Activated CD8-positive, alpha-beta memory T cell treated with anti-CD3 and anti-CD28 coated beads, Interleukin-2, amount 50 U/mL, for 1 hour (primary cell): ENCODE measurements around the gene PRELID3B.

Experiments
- DNase-seq: peaks from one replicate; pipeline ENCODE4 v3.0.0-alpha.2; 2020; ENCODE audit errors: extremely low read depth

The PRELID3B gene

GRCh38 chr20:59042151-59042795 is at the start of gene PRELID3B:
Gene PRELID3B, minus strand, starts transcription at chr20:59042786. Its CDS starts 56 bp downstream, at chr20:59042730.
- DNase-seq: no peak

DNA sequence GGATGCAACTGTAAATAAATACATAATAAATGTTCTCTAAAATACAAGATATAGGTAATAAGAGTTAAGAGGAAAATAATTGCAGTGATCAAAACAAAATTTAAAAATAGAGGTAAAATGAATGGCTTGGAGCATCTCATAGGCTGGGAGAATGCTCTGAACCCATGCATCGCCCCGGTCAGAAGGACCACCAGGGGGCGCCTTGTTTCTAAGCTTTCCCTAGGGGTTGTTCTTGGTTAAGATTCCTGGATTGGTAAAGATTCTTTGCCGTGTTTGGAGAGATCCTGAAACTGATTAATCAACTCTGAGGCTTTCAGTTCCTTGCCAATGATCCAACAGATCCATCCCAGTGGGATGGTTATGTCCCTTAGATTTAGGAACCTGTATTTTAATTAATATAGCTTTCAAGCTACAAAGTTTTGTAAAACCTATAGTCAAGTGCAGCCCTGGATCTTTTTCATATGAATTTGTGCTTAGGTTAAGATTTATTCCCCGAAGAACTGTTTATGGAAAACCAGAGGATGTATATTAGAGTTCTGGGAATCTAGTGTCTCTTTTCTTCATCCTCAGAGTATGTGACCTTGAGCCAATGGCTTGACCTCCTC is 45.3 kb upstream of the PRELID3B start:
- peak; percentile 63 for DNase-seq

- DNase-seq: no peak
Measured at GRCh38 chr20:59086923-59087322, 44.3 kb upstream of the PRELID3B start.

DNA sequence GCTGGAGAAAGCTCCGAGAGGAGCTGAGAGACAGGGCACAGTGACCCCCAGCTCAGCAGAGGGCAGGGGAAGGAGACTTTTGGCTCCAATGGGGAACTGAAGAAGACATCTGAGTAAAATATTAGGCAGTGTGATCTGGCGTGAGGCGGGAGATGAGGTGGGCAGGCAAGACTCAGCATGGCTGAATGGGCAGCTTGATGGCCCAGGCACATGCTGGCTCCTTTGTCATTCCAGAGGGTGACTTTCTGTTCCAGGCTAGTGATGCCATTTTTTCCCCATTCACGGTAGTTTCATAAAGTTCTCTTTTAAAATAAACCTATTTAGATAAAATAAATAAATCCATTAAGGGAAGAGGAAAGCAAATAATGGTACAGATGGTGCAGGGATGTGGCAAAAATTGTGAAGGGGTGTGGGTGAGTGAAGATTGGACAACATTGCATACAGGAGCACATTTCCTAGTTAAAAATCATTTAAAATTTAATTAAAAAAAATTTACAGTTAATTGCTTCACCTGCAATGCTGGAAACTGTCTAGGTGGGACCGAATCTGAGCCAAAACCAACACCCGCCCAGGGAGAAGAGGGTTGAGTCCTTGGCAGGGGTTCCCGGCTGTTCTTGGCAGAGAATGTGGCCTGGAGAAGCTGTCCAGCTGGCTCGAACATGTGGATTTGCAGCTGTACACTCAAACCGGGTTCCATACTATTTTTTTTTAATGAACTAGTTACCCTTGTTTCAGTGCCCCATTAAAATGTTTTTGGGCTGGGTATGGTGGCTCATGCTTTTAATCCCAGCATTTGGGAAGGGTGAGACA is 41.7 kb upstream of the PRELID3B start:
- DNase-seq: no peak

GRCh38 chr20:59082981-59083380 is 40.4 kb upstream of the PRELID3B start:
- no peak for DNase-seq

GRCh38 chr20:59082077-59082740 is 39.6 kb upstream of the PRELID3B start:
- no peak for DNase-seq

DNA sequence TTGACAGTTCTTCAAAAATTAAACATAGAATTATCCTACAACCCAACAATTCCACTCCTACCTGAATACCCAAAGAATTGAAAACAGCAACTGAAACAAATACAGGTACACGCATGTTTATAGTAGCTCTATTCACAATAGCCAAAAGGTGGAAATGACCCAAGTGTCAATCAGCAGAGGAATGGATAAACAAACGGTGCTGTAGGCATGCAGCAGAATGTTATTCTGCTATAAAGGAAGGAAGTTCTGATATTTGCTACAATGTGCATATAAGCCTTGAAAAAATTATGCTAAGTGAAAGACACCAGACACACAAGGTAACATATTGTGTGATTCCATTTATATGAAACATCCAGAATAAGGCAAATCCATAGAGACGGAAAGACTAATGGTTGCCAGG is 38.5 kb upstream of the PRELID3B start:
- no peak for DNase-seq

DNA sequence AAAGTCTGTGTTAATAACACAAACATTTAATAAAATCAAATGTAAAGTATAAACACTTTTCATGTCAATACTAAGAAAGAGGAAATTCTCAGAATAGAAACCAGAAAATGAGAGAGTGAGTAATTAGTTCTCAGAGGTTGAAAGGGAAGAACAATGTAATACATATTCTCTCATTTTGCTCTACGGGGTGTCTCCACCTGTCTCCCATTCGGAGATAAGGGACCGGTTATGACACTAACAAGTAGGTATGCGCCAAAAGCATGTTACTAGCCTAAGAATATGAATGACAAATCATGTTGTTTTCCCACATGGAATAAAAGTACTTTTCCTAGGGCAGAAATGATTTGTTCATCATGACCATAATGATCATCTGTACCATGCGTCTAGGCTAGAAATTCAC is 35.6 kb upstream of the PRELID3B start:
- no peak for DNase-seq

DNA sequence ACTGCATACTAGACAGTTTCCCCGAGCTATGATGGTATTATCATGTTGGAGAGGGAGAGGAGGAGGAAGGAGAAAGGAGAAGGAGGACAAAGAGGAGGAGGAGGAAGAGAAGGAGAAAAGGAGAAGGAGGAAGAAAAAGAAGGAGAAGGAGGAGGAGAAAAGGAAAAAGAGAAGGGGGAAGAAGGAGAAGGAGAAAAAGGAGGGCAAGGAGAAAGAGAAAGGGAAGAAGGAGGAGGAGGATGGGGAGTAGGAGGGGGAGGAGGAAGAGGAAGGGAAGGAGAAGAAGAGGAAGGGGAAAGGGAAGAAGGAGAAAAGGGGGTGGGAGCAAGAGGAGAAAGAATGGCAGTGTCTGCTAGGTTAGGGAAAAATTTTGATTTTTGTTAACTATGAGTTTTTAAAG is 35.1 kb upstream of the PRELID3B start:
- no peak for DNase-seq

GRCh38 chr20:59075934-59076508 is 33.4 kb upstream of the PRELID3B start:
- no peak for DNase-seq

GRCh38 chr20:59074456-59074855 is 31.9 kb upstream of the PRELID3B start:
- DNase-seq: no peak

DNA sequence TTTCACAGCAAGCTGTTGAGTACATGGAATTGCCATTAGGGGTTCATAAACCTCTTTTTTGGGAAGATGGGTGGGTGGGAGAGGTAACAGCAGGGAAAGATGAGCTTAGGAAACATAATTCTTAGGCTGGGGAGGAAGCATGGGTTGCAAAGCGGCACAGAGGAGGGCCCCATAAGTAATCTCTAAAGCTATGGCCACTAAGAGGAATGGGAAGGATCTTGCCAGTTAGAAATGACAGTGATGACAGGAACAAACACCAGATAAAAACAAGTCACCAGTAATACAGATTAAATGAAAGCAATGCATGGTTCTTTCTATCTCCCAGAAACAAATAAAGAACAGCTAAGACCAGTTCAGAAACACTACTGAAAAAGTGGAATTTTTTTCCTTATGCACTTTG is 31.0 kb upstream of the PRELID3B start:
- no peak for DNase-seq

- no peak for DNase-seq
Measured at GRCh38 chr20:59071216-59071615, 28.6 kb upstream of the PRELID3B start.

DNA sequence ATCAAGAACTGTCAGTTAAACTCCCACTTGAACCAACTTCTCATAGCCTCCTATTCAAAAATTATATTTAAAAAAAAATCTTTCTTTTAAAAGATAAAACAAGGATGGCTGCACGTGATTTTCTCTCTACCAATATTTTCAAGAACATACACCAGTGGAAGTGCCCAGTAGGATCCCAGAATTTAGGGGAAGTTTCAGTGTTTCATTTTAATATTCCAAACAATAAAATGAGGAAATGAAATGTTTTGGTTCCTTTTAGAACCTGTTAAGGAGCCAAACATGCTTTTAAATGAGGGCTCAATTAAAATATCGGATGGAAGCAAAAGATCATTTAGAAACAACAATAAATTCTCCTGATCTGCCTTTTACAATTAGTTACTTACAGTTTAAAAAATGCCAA is 26.4 kb upstream of the PRELID3B start:
- no peak for DNase-seq

DNA sequence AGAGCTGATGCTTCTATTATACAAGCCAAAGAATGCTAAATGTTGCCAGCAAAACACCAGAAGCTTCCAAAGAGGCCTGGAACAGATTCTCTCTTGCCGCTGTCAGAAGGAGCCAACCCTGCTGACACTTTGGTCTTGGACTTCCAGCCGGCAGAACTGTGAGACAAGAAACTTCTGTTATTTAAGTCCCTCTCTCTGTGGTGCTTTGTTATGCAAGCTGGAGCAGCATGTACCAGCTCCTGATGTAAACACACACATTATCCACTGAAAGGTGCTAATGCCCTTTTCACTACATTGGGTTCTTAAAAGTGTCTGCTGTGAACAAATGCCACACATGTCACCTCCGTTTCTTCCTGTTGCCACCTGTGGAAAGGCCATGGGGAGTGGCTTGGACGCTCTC is 25.9 kb upstream of the PRELID3B start:
- no peak for DNase-seq

DNA sequence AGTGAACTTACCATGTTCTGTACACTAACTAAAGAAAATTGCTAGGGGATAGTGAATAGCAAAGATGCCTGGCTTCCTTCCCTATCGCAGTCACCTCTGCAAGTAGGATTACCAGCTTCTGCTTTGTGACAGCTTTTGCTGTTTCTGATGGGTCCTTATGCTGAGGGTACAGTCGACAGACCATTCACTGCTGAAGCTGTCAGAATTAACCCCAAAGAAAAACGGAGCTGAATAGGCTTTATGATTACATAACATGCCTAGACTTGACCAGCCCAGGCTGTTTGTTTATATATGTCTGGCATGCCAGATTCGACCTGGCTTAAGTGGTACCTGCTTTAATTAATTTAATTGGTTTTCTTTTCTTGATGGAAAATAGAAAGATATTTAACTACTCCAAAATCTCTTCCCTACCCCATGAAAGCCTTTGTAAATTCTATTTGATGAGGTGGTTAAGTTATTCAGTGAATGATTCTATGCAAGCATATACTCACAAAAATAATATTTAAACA is 21.7 kb upstream of the PRELID3B start:
- DNase-seq: no peak

GRCh38 chr20:59063358-59064213 is 21.0 kb upstream of the PRELID3B start:
- DNase-seq: no peak

GRCh38 chr20:59062081-59062480 is 19.5 kb upstream of the PRELID3B start:
- no peak for DNase-seq

DNA sequence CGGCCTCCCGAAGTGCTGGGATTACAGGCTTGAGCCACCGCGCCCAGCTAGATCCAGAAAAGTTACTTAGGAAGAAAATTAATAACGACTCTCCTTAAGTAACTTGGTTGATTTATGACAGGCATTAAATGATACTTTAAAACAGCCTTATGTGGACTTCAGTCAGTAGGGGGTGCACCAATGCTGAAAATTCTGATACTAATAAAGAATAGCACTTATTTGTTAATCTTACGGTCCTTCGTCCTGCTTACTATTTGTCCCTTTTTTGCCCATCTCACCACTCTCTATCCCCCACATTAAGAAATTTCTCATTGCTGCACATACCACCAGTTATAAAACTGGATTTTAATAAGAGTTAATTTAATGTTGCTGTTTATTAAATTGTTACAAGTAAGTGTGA is 12.7 kb upstream of the PRELID3B start:
- DNase-seq: no peak

DNA sequence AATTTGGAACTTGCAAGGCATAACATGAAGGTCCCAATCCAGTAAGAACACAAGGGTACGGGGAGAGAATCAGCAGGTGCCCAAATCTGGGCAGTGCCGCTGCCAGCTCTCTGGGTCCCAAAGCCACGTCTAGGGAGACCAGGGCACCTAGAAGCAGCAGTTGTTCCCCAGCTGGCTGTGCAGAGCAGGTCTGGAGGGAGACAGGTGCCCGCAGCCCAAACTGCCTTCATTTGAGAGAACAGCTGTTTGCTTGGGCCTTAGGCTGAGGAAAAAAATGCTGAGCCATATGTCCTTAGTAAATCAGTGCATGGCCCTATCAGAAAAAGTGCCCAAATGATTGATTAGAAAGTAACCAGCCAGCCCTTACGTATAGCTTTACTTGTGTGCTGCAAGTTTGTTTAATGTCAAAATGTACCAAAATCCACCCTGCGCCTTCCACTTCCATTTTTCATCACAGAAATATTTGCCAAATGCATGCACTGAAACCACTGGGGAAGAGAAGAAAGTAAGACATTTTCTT is 9.1 kb upstream of the PRELID3B start:
- no peak for DNase-seq

- no peak for DNase-seq
Measured at GRCh38 chr20:59050437-59050836, 7.9 kb upstream of the PRELID3B start.
